GM12878 (cell line): ENCODE data around the gene PARP1. TPM values are rescaled to one million over a fixed set of nuclear protein-coding genes. Genes with fewer than 3 reads are reported as not detected.
A peak's percentile ranks its signal among the peaks of the same experiment; 100 is the strongest.

Source experiments
- EED ChIP-seq: sonication (generic); IDR thresholded peaks from 2 replicates; pipeline ENCODE4 v1.6.1; 2016; ENCODE audit warnings: antibody characterized with exemption, low read depth
- IKZF2 ChIP-seq, 2 experiments: fragments of 450-650 bp; IDR thresholded peaks; 2 replicates each; pipeline ENCODE4 v1.6.1; 2017; ENCODE audit warnings: mild to moderate bottlenecking in 2 of 2, moderate library complexity in 2 of 2
- MEF2A ChIP-seq: IDR thresholded peaks from 2 replicates; pipeline ENCODE4 v1.6.1; 2011; ENCODE audit warnings: low read depth, mild to moderate bottlenecking, low read length, moderate library complexity; ENCODE audit not compliant: insufficient read depth
- NFIC ChIP-seq: IDR thresholded peaks from 2 replicates; pipeline ENCODE4 v1.6.1; 2012; ENCODE audit warnings: low read depth, mild to moderate bottlenecking, inconsistent platforms, low read length, moderate library complexity
- RELB ChIP-seq: fragments of 450-650 bp; IDR thresholded peaks from 2 replicates; pipeline ENCODE4 v1.6.1; 2017; ENCODE audit warnings: low read depth, mild to moderate bottlenecking, moderate library complexity
- TCF12 ChIP-seq: IDR thresholded peaks from 2 replicates; pipeline ENCODE4 v1.6.1; 2011; ENCODE audit warnings: low read depth, mild to moderate bottlenecking, low read length
- polyA plus RNA-seq, 11 experiments: library from polyadenylated mRNA; depleted of rRNA in 4 of 11; unstranded in 6 of 11; stranded (reverse) in 5 of 11; fragments of >200 nt; fragmentation: Nextera tagmentation in 4 of 11; fragmentation: Illumina TruSeq in 1 of 11; extraction: Ambion mirVana in 4 of 11; extraction: Trizol in 1 of 11; gene quantifications; 1 replicate in 1 of 11; 2 replicates in 10 of 11; pipeline versions ENCODE4 v1.2.1 to v1.2.3, GENCODE V29; 2011 to 2016; ENCODE audit warnings: inconsistent platforms in 2 of 11, missing spikeins in 2 of 11, low read depth in 1 of 11
- total RNA-seq, 4 experiments: library from RNA; depleted of rRNA in 3 of 4; stranded (reverse); fragments of >200 nt in 3 of 4; fragmentation: Illumina TruSeq in 1 of 4; extraction: Trizol in 1 of 4; gene quantifications; 2 replicates each; pipeline versions ENCODE4 v1.2.1 to v1.2.3, GENCODE V29; 2013 to 2021
- TF ChIP-seq, protein P1 (sequence below): fragments of 450-650 bp; formaldehyde crosslinking; IDR thresholded peaks from 2 replicates; pipeline ENCODE4 v1.5.0; 2022; ENCODE audit warnings: mild to moderate bottlenecking, missing genetic modification characterization

PARP1 gene
- total and polyA plus RNA-seq, 10 of the 15 experiments (the other 5 are each of a cell fraction or from before 2014, with no cell fraction given) = 113 to 287 (median 265) TPM

GRCh38 chr1:226355669-226356551, 52.0 kb downstream of the PARP1 start (continued):
- no peak for TF ChIP-seq RELB
- TF ChIP-seq, protein P1, sequence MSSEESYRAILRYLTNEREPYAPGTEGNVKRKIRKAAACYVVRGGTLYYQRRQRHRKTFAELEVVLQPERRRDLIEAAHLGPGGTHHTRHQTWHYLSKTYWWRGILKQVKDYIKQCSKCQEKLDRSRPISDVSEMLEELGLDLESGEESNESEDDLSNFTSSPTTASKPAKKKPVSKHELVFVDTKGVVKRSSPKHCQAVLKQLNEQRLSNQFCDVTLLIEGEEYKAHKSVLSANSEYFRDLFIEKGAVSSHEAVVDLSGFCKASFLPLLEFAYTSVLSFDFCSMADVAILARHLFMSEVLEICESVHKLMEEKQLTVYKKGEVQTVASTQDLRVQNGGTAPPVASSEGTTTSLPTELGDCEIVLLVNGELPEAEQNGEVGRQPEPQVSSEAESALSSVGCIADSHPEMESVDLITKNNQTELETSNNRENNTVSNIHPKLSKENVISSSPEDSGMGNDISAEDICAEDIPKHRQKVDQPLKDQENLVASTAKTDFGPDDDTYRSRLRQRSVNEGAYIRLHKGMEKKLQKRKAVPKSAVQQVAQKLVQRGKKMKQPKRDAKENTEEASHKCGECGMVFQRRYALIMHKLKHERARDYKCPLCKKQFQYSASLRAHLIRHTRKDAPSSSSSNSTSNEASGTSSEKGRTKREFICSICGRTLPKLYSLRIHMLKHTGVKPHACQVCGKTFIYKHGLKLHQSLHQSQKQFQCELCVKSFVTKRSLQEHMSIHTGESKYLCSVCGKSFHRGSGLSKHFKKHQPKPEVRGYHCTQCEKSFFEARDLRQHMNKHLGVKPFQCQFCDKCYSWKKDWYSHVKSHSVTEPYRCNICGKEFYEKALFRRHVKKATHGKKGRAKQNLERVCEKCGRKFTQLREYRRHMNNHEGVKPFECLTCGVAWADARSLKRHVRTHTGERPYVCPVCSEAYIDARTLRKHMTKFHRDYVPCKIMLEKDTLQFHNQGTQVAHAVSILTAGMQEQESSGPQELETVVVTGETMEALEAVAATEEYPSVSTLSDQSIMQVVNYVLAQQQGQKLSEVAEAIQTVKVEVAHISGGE (CRISPR knock-in tag) = no peak
- TF ChIP-seq IKZF2 (IDR thresholded peaks at IDR 0.05) = no peak
- TF ChIP-seq MEF2A = peak; percentile 57; the same call in 1 of the 2 replicates
- TF ChIP-seq EED = 0 out of 2 replicates have a peak, but pooled peaks have one; percentile 31
- TF ChIP-seq TCF12 = peak; percentile 64; the same call in 1 of the 2 replicates
- 0 out of 2 replicates have a peak, but pooled peaks have one; percentile 21 for TF ChIP-seq NFIC
- TF ChIP-seq, all 136 proteins: peak for 5
